ENCODE results near the gene MEIS1.
A peak's percentile ranks its signal among the peaks of the same experiment; 100 is the strongest.

Gene MEIS1

GRCh38 chr2:66431846-66432587, 2.9 kb upstream of the MEIS1 start:
- TF ChIP-seq, protein P1, sequence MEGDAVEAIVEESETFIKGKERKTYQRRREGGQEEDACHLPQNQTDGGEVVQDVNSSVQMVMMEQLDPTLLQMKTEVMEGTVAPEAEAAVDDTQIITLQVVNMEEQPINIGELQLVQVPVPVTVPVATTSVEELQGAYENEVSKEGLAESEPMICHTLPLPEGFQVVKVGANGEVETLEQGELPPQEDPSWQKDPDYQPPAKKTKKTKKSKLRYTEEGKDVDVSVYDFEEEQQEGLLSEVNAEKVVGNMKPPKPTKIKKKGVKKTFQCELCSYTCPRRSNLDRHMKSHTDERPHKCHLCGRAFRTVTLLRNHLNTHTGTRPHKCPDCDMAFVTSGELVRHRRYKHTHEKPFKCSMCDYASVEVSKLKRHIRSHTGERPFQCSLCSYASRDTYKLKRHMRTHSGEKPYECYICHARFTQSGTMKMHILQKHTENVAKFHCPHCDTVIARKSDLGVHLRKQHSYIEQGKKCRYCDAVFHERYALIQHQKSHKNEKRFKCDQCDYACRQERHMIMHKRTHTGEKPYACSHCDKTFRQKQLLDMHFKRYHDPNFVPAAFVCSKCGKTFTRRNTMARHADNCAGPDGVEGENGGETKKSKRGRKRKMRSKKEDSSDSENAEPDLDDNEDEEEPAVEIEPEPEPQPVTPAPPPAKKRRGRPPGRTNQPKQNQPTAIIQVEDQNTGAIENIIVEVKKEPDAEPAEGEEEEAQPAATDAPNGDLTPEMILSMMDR (conservative IDR thresholded peaks at IDR 0.05; ENCODE audit: control insufficient read depth, insufficient read depth, low read depth, low read length): no peak
- peak overlapping the region; percentile 74 for H3K4me3 ChIP-seq (ENCODE audit: control insufficient read depth, low read depth, low read length)
- peak; percentile 40 for DNase-seq (ENCODE audit: low read depth)

- peak; percentile 96 for DNase-seq (ENCODE audit: low read depth)
- TF ChIP-seq, protein P1 (conservative IDR thresholded peaks at IDR 0.05; ENCODE audit: control insufficient read depth, insufficient read depth, low read depth, low read length): no peak
- H3K4me3 ChIP-seq (ENCODE audit: control insufficient read depth, low read depth, low read length): peak overlapping the region; percentile 74
Observed at GRCh38 chr2:66432801-66433694, 1.9 kb upstream of the MEIS1 start.

DNA sequence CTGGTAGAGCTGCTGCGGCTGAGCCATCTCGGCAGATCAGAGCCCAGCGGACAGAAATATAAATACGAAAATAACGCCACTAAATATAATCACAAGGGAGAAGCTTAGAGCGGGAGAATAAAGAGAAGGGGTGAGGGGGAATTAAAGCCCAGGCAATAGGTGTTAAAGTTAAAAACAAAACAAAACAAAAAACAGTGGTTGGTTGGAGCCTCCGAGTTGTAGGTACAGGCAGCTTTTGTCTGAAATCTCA, 1.3 kb upstream of the MEIS1 start:
- H3K4me3 ChIP-seq (ENCODE audit: control insufficient read depth, low read depth, low read length): peak overlapping the region; percentile 74
- DNase-seq (ENCODE audit: low read depth): no peak
- TF ChIP-seq, protein P1 (conservative IDR thresholded peaks at IDR 0.05; ENCODE audit: control insufficient read depth, insufficient read depth, low read depth, low read length): no peak

GRCh38 chr2:66433945-66434678, 813 bp upstream of the MEIS1 start:
- TF ChIP-seq, protein P1 (conservative IDR thresholded peaks at IDR 0.05; ENCODE audit: control insufficient read depth, insufficient read depth, low read depth, low read length): no peak
- peak; percentile 65 for DNase-seq (ENCODE audit: low read depth)
- peak overlapping the region; percentile 74 for H3K4me3 ChIP-seq (ENCODE audit: control insufficient read depth, low read depth, low read length)

GRCh38 chr2:66435549-66435875, 587 bp downstream of the MEIS1 start:
- H3K4me3 ChIP-seq (ENCODE audit: control insufficient read depth, low read depth, low read length): peak overlapping the region; percentile 74
- TF ChIP-seq, protein P1 (conservative IDR thresholded peaks at IDR 0.05; ENCODE audit: control insufficient read depth, insufficient read depth, low read depth, low read length): no peak
- peak; percentile 40 for DNase-seq (ENCODE audit: low read depth)

- TF ChIP-seq, protein P1 (conservative IDR thresholded peaks at IDR 0.05; ENCODE audit: control insufficient read depth, insufficient read depth, low read depth, low read length): no peak
- peak overlapping the region; percentile 74 for H3K4me3 ChIP-seq (ENCODE audit: control insufficient read depth, low read depth, low read length)
- DNase-seq (ENCODE audit: low read depth): no peak
Observed at GRCh38 chr2:66435963-66436362, 1.0 kb downstream of the MEIS1 start.

Measured in fibroblast of mammary gland (primary cell).